GM13976 (cell line): ENCODE results near the gene IGSF8.

Experiments
- DNase-seq: peaks from one replicate; pipeline ENCODE4 v3.0.0; 2012; ENCODE audit warnings: low spot score
- CTCF ChIP-seq: IDR thresholded peaks from 2 replicates; pipeline ENCODE4 v1.5.1; 2012; ENCODE audit warnings: borderline replicate concordance, mild to moderate bottlenecking; ENCODE audit not compliant: insufficient read depth; ENCODE audit errors: extremely low read depth, missing control alignments, control extremely low read depth
- in situ Hi-C: fragments of 300-500 bp; cut with MboI; formaldehyde crosslinking; loops from one replicate; pipeline ENCODE4 v1.12.0; 2022; ENCODE audit warnings: low sequenced_read_pairs, mixed read lengths, inconsistent platforms; ENCODE audit not compliant: unreplicated experiment

IGSF8 gene

GRCh38 chr1:160083968-160084770, 14.2 kb downstream of the IGSF8 start:
- in situ Hi-C loops, result no loop called here
- DNase-seq, result peak; percentile 90
- TF ChIP-seq CTCF, result peak; percentile 94

GRCh38 chr1:160082926-160083325, 15.5 kb downstream of the IGSF8 start:
- no peak for DNase-seq
- in situ Hi-C loops, result no loop called here
- no peak for TF ChIP-seq CTCF

- no peak for DNase-seq
- in situ Hi-C loops, result no loop called here
- no peak for TF ChIP-seq CTCF
These were observed 15.9 kb downstream of the IGSF8 start for GRCh38 chr1:160082487-160082886.

GRCh38 chr1:160081261-160081936, 17.0 kb downstream of the IGSF8 start, which contains the start of gene KCNJ9:
Gene KCNJ9 (plus strand): TSS chr1:160081538. CDS start chr1:160084031, 2,493 bp downstream.
- no peak for TF ChIP-seq CTCF
- in situ Hi-C loops, result no loop called here
- DNase-seq, result no peak

GRCh38 chr1:160080381-160081100, 17.9 kb downstream of the IGSF8 start:
- DNase-seq, result no peak
- no peak for TF ChIP-seq CTCF
- in situ Hi-C loops, result no loop called here

GRCh38 chr1:160079448-160079847, 19.0 kb downstream of the IGSF8 start:
- in situ Hi-C loops, result no loop called here
- DNase-seq, result no peak

More at GRCh38 chr1:160079448-160079847, 19.0 kb downstream of the IGSF8 start:
- TF ChIP-seq CTCF, result no peak
